HG03457 (cell line): ENCODE results near the gene USP44.
"Not testable (repeated sequence)": the region's sequence is repeated elsewhere in the genome, so short reads cannot be mapped to it uniquely, and the experiment has no call there.

Source experiments
- ATAC-seq: cut with Tn5 transposase; IDR thresholded peaks from one replicate; pipeline ENCODE4 v1.9.1; 2021; ENCODE audit warnings: moderate number of reproducible peaks; ENCODE audit not compliant: unreplicated experiment

The USP44 gene

DNA sequence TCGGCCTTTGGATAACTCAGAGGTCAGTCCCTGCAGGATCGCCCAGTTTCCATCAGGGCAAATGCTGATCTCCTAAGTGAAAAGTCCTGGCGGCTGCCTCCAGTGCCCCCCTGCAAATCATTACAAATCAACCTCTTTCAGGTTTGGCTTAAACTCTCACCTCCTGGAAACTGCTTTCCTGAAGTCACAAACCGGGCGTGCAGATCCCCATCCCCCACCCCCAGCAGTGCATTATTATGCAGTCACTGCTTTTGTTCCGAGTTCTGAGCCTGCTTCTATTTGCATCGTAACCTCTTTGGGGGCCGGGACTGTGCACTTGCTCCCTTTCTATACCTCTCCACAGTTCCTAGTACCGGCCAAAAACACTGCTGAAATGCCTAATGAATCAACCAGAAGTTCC is at the start of gene USP44:
Gene USP44, minus strand, starts transcription at position 172 of the 400 bp plus-strand sequence. CDS start 17,220 bp downstream, outside the sequence.
- ATAC-seq = no peak

DNA sequence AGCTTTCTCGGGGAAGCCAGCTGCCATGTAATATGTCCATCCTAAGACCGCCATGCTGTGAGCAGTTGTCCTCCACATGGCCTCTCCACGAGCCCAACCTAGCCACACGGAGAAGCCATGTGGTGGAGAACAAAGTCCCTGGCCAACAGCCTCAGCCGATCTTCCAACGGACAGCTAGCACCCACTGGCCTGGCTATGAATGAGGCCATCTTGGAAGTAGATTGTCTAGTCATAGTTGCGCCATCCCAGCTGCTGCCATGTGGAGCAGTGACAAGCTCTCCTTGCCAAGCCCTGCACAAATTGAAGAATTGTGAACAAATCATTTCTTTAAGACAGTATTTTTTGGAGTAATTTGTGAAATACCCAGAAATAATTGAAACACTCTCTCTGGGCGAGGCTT is 49.3 kb upstream of the USP44 start:
- ATAC-seq = no peak

GRCh38 chr12:95599880-95600279 is 48.6 kb upstream of the USP44 start:
- ATAC-seq = no peak

GRCh38 chr12:95594136-95594535 is 42.9 kb upstream of the USP44 start:
- no peak for ATAC-seq

DNA sequence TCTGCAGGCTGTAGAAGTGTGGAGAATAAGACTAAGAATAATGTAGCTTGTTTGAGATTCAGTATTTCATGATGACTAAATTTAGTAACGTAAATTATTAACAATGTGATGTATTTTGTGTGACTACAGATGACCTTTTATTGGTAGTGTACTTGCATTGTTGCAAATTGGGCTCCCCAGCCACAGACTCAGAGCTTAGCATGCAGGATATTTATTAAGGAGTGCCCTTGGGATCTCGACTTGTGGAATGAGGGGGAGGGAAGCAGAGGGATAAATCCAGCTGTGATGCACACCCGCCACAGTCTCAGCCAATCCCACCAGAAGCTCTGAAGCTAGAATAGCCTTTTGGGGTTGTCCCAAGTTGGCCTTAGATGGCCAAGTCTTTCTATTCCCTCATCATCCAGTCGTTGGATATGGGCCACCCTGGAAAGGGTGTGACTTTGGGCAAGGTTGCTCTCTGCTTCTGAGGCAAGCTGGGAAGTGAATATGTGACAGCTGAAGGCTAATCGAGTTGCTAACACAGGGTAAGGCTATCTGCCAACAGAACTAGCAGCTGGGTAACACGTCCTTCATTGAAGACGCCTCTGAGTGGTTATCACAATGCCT is 42.1 kb upstream of the USP44 start:
- no peak for ATAC-seq

- ATAC-seq = no peak
Observed at GRCh38 chr12:95591731-95592130, 40.5 kb upstream of the USP44 start.

- ATAC-seq = no peak
Observed at GRCh38 chr12:95590775-95591174, 39.5 kb upstream of the USP44 start.

GRCh38 chr12:95583933-95584332 is 32.7 kb upstream of the USP44 start:
- ATAC-seq = no peak

- no peak for ATAC-seq
Observed at GRCh38 chr12:95582230-95583058, 31.2 kb upstream of the USP44 start.

DNA sequence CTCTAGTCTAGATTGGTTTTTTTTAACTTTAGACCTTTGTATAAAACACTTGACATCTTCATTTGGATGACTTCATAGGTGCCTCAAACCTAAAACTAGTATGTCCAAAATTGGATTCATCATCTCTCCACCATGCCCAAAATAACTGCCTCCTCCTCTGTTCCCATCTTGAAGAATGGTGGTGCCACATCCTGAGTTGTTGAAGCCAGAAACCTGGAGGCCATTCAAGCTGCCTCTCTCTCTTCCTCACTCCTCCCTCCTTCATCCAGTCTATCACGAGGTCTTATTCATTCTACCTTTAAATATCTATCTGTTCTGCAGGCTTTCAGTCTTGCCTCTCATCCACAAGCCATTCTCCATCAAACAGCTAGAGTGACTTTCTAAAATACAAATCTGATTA is 26.5 kb upstream of the USP44 start:
- no peak for ATAC-seq

DNA sequence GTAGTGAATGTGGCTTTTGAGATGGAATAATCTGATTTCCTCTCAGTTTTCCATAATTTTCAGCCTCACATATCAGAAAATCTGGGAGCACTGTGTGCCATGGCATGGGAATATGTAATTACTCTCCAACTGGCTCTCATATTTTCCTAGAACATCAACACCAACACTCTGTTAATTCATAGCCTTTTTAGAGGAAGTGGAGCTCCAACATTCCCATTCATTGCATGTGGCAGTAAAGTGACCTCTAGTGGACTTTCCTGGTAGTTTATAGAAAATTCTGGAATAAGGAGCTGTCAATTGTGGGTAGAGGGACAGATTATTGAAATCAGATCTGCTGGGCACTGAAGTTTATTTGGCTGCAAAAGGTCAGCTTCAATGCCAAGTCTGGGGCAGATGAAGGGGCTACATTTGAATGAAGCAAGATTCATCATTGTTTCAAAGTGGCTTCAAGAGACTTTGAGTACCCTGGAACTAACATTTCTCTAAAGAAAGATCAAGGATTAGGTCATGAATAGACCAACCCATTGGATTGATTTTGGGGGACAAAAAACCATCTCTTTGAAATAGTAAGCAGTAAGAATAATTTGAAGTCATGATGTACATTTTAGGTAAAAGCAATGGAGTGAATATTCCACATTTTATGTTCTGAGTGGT is 23.6 kb upstream of the USP44 start:
- ATAC-seq = no peak

DNA sequence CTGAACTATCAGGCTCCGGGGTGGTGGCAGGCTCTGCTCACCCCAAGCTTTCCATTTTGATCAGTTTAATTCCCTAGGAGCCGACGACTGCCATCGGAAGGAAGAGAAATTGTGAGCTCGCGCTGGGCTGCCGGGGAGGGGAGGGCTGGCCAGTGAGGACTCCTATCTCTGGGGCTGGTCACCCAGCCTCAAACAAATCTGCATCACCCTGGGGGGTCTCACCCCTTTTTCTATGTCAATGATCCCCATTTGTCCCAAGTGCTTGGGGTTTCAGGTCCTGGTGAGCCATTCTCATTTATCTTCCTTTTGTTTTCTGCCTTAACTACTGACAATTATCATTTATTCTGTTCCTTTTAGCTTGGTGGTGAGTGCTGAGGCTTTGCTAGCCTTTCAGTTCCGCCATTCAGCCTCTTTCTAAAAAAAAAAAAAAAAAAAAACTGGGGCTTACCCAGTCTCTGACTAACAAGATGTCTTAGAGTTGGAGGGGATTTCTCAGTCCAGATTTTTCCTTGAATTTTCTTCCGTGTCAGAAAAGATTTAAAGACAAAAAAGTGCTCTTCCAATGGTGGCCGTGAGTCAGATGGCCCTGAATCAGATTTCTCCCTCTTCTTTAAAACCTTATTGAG is 22.8 kb upstream of the USP44 start:
- no peak for ATAC-seq

GRCh38 chr12:95571369-95571768 is 20.1 kb upstream of the USP44 start:
- no peak for ATAC-seq

GRCh38 chr12:95568045-95568444 is 16.8 kb upstream of the USP44 start:
- not testable (repeated sequence) for ATAC-seq

- no peak for ATAC-seq
Observed at GRCh38 chr12:95557625-95558024, 6.3 kb upstream of the USP44 start.

DNA sequence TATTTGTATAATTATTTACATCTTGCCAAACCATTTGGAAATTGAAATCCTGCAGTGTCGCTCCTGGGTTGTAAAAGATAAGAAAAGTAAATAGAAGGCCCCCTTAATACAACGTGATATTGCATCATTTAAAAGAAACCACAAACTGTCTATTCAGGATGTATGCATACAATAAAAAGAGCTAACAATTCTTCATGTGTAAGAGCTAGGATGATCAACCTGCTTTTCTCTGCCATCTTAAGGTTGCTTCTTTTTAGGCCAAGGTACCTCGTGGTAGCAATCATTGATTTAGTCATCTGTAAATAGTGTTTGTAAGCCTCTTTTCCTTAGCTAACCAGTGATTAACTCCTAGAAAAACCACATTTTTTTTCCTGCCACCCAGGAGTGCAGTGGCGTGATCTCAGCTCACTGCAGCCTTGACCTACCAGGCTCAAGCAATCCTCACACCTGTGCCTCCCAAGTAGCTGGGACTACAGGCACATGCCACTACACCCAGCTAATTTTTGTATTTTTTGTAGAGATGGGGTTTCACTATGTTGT is 3.3 kb upstream of the USP44 start:
- no peak for ATAC-seq

GRCh38 chr12:95553197-95553943 is 2.1 kb upstream of the USP44 start:
- no peak for ATAC-seq

- no peak for ATAC-seq
Observed at GRCh38 chr12:95551913-95552516, 739 bp upstream of the USP44 start.

GRCh38 chr12:95549392-95550084 is 1.7 kb downstream of the USP44 start:
- no peak for ATAC-seq
